Caco-2 (cell line): Measurements from ENCODE around the gene BMAL1. TPM values are rescaled to one million over a fixed set of nuclear protein-coding genes. Genes with fewer than 3 reads are reported as not detected.

Experiments used
- BruUV-seq: library from RNA; stranded (reverse); fragments of 400-500 nt; replicated peaks from 2 replicates; lab custom pipeline; 2021; lab: Mats Ljungman, UMichigan
- CTCF ChIA-PET: fragments of 300-600 bp; sonication (Branson Sonifier 250); formaldehyde crosslinking; loops from one replicate; lab custom pipeline; 2022; ENCODE audit warnings: antibody characterized with exemption; lab: Charles Lee
- POLR2A ChIA-PET: fragments of 300-600 bp; sonication (Branson Sonifier 250); formaldehyde crosslinking; loops from one replicate; lab custom pipeline; 2022; ENCODE audit warnings: antibody characterized with exemption; lab: Charles Lee
- DNase-seq, 2 experiments: peaks; one replicate each; pipeline versions ENCODE4 v3.0.0 to v3.0.0-alpha.2; 2020 to 2022
- H3K27me3 ChIP-seq: replicated peaks from 2 replicates; pipeline ENCODE4 v1.6.0; 2011; ENCODE audit warnings: low read length; ENCODE audit not compliant: control insufficient read depth, insufficient read depth
- H3K36me3 ChIP-seq: 2 replicates; pipeline ENCODE4 v1.5.1; 2011; ENCODE audit warnings: low read length; ENCODE audit not compliant: control insufficient read depth, insufficient read depth
- H3K4me1 ChIP-seq: fragments of 250-450 bp; sonication (Bioruptor Pico); 2 replicates; pipeline ENCODE4 v1.5.1; 2020; ENCODE audit warnings: mild to moderate bottlenecking
- H3K4me3 ChIP-seq: 2 replicates; pipeline ENCODE4 v1.5.1; 2011; ENCODE audit warnings: low read depth, mild to moderate bottlenecking, control low read depth, low read length
- H3K9me3 ChIP-seq: fragments of 250-450 bp; sonication (Bioruptor Pico); 2 replicates; pipeline ENCODE4 v1.5.1; 2020; ENCODE audit warnings: mild to moderate bottlenecking, moderate library complexity
- H3K27ac Mint-ChIP-seq: one replicate; pipeline ENCODE4 v1.8.0; 2022; ENCODE audit warnings: mixed read lengths; ENCODE audit not compliant: unreplicated experiment
- H3K27me3 Mint-ChIP-seq: one replicate; pipeline ENCODE4 v1.8.0; 2022; ENCODE audit warnings: mixed read lengths; ENCODE audit not compliant: insufficient read depth, unreplicated experiment
- H3K36me3 Mint-ChIP-seq: one replicate; pipeline ENCODE4 v1.8.0; 2022; ENCODE audit warnings: mild to moderate bottlenecking, mixed read lengths; ENCODE audit not compliant: insufficient read depth, unreplicated experiment
- H3K4me1 Mint-ChIP-seq: one replicate; pipeline ENCODE4 v1.8.0; 2022; ENCODE audit warnings: low read depth, mixed read lengths; ENCODE audit not compliant: unreplicated experiment
- H3K4me3 Mint-ChIP-seq: one replicate; pipeline ENCODE4 v1.8.0; 2022; ENCODE audit warnings: mild to moderate bottlenecking, moderate library complexity, mixed read lengths; ENCODE audit not compliant: unreplicated experiment
- H3K9me3 Mint-ChIP-seq: one replicate; pipeline ENCODE4 v1.8.0; 2022; ENCODE audit warnings: mixed read lengths; ENCODE audit not compliant: unreplicated experiment
- intact Hi-C: fragments of 100-400 bp; cut with micrococcal nuclease; formaldehyde crosslinking; loops from one replicate; pipeline ENCODE4 v1.10.0; 2022; ENCODE audit not compliant: unreplicated experiment
- total RNA-seq: library from RNA; stranded (reverse); gene quantifications from 2 replicates; pipeline ENCODE4 v1.2.3, GENCODE V29; 2022
- TF ChIP-seq, protein P1 (sequence below), 2 experiments: fragments of 200-600 bp in 1 of 2; IDR thresholded peaks; 1 replicate in 1 of 2; 2 replicates in 1 of 2; pipeline versions ENCODE4 v1.5.1 to v1.8.0; 2011 to 2022; ENCODE audit warnings: antibody characterized with exemption in 1 of 2, control low read depth in 1 of 2, inconsistent platforms in 1 of 2, low read depth in 1 of 2, low read length in 1 of 2, mild to moderate bottlenecking in 1 of 2, moderate library complexity in 1 of 2; ENCODE audit not compliant: insufficient read depth in 1 of 2, severe bottlenecking in 1 of 2, unreplicated experiment in 1 of 2

The BMAL1 gene
- total RNA-seq, 1 experiment from 2014 or later: 17.9 TPM

DNA sequence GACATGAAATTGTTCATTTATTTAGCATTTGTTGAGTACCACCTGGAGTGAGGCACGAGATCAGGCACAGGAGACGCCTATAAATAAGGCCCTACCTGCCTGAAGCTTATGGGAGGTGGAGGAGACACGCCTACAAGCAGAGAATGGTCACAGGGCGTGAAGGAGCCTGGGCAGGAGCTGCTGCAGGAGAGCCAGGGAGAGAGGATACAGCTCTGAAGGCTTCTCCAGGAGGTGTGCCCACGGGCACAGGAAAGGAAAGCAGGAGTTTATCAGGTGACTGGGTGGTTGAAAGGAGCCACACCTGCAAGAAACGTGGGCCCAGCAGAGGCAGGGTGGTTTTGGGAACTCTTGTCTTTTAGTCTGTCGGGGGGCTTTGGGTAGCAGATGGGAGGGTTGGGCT, 70.3 kb downstream of the BMAL1 start:
- Histone ChIP-seq H3K27me3 (no peaks in the 10 kb centered on the region), H3K4me1 (no peaks in the 10 kb centered on the region), H3K4me3 (no peak overlapping the region), H3K9me3 (no peaks in the 10 kb centered on the region), H3K36me3 (no peaks in the 10 kb centered on the region)
- Mint-ChIP-seq H3K4me1 (no peaks in the 10 kb centered on the region), H3K27ac (no peak overlapping the region), H3K27me3 (no peaks in the 10 kb centered on the region), H3K9me3 (no peaks in the 10 kb centered on the region), H3K36me3 (no peaks in the 10 kb centered on the region), H3K4me3 (no peak overlapping the region)
- ChIA-PET POLR2A (no interaction called here), CTCF (no interaction called here)
- no peak for DNase-seq
- TF ChIP-seq, protein P1, sequence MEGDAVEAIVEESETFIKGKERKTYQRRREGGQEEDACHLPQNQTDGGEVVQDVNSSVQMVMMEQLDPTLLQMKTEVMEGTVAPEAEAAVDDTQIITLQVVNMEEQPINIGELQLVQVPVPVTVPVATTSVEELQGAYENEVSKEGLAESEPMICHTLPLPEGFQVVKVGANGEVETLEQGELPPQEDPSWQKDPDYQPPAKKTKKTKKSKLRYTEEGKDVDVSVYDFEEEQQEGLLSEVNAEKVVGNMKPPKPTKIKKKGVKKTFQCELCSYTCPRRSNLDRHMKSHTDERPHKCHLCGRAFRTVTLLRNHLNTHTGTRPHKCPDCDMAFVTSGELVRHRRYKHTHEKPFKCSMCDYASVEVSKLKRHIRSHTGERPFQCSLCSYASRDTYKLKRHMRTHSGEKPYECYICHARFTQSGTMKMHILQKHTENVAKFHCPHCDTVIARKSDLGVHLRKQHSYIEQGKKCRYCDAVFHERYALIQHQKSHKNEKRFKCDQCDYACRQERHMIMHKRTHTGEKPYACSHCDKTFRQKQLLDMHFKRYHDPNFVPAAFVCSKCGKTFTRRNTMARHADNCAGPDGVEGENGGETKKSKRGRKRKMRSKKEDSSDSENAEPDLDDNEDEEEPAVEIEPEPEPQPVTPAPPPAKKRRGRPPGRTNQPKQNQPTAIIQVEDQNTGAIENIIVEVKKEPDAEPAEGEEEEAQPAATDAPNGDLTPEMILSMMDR (IDR thresholded peaks at IDR 0.05; ENCODE audit: insufficient read depth in 1 of 2, low read depth in 1 of 2, low read length in 1 of 2, severe bottlenecking in 1 of 2, unreplicated experiment in 1 of 2): no peak
- BruUV-seq: no TSS peak
- intact Hi-C loops: loop anchor here (10.0 kb wide), 1 partner anchor 383 kb away; no protein-coding TSS in a partner anchor

DNA sequence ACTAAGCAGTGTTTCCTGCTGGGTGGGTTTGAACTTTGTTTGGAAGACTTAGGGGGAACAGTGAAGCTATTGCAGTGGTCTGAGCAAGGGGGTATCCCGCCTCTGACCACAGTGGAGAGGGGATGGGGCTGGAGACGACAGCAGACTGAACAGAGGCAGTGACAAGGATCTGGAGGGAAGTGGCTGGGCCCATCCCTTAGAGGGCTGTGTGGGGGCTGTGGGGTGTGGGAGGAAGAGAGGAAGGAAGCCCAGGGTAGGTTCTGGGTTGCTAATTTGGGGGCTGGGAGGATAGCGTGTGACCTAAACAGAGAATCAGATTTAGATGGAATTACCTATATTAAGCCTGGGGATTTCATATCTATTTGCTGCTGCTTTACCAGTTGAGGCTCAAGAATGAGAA, 70.7 kb downstream of the BMAL1 start:
- Mint-ChIP-seq H3K27ac (no peak overlapping the region), H3K4me1 (no peaks in the 10 kb centered on the region), H3K4me3 (no peak overlapping the region), H3K36me3 (no peaks in the 10 kb centered on the region), H3K9me3 (no peaks in the 10 kb centered on the region), H3K27me3 (no peaks in the 10 kb centered on the region)
- Histone ChIP-seq H3K27me3 (no peaks in the 10 kb centered on the region), H3K36me3 (no peaks in the 10 kb centered on the region), H3K4me3 (no peak overlapping the region), H3K4me1 (no peaks in the 10 kb centered on the region), H3K9me3 (no peaks in the 10 kb centered on the region)
- no peak for DNase-seq
- intact Hi-C loops: loop anchor here (10.0 kb wide), 1 partner anchor 384 kb away; no protein-coding TSS in a partner anchor
- CTCF ChIA-PET: no interaction called here
- BruUV-seq: no TSS peak
- TF ChIP-seq, protein P1 (IDR thresholded peaks at IDR 0.05; ENCODE audit: insufficient read depth in 1 of 2, low read depth in 1 of 2, low read length in 1 of 2, severe bottlenecking in 1 of 2, unreplicated experiment in 1 of 2): no peak
- POLR2A ChIA-PET: no interaction called here

DNA sequence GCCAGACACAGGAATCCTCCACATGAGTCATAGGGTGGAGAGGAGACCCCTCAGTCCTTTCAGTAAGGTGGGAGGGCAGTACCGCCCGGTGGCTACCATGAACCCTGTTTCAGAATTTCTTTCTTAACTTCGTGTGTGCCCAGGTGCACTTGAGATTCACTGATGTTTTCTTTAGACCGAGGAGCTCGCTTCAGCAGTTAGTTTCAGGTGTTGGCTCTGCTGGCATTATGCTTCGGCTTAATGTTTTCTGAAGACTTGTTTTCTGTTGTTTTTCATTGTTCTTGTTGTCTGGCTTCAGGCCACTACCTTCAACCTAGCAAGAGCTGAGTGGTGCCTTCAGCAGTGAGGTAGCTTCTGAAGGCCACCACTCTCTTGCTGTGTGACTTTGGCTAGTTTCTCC, 71.5 kb downstream of the BMAL1 start:
- Mint-ChIP-seq H3K4me3 (no peak overlapping the region), H3K9me3 (no peaks in the 10 kb centered on the region), H3K4me1 (no peaks in the 10 kb centered on the region), H3K27me3 (no peaks in the 10 kb centered on the region), H3K27ac (no peak overlapping the region), H3K36me3 (no peaks in the 10 kb centered on the region)
- Histone ChIP-seq H3K4me1 (no peaks in the 10 kb centered on the region), H3K36me3 (no peaks in the 10 kb centered on the region), H3K9me3 (no peaks in the 10 kb centered on the region), H3K4me3 (no peak overlapping the region), H3K27me3 (no peaks in the 10 kb centered on the region)
- BruUV-seq: no TSS peak
- DNase-seq: no peak
- TF ChIP-seq, protein P1 (IDR thresholded peaks at IDR 0.05; ENCODE audit: insufficient read depth in 1 of 2, low read depth in 1 of 2, low read length in 1 of 2, severe bottlenecking in 1 of 2, unreplicated experiment in 1 of 2): no peak
- intact Hi-C loops: loop anchor here (10.0 kb wide), 1 partner anchor 384 kb away; no protein-coding TSS in a partner anchor
- ChIA-PET CTCF (no interaction called here), POLR2A (no interaction called here)
